Suprapubic skin (tissue), 4 donors: ENCODE results near the gene GPX5.

Source experiments
- EP300 ChIP-seq: sonication (generic); formaldehyde crosslinking; IDR thresholded peaks from one replicate; pipeline ENCODE4 v1.6.1; 2017; ENCODE audit warnings: antibody characterized with exemption
- POLR2A ChIP-seq, 2 donors: fragments of 450-650 bp; IDR thresholded peaks; one replicate each; pipeline ENCODE4 v1.6.1; 2017; ENCODE audit warnings: antibody characterized with exemption in 2 of 2, mild to moderate bottlenecking in 2 of 2, moderate library complexity in 2 of 2
- POLR2AphosphoS5 ChIP-seq, 3 donors: sonication (generic); formaldehyde crosslinking; IDR thresholded peaks; one replicate each; pipeline ENCODE4 v1.6.1; 2017; ENCODE audit warnings: antibody characterized with exemption in 3 of 3
- TF ChIP-seq, protein P1 (sequence below), 2 donors: fragments of 200-600 bp in 1 of 2; fragments of 450-650 bp in 1 of 2; sonication (generic) in 1 of 2; IDR thresholded peaks; one replicate each; pipeline ENCODE4 v1.5.1; 2016 to 2019; ENCODE audit warnings: antibody characterized with exemption in 2 of 2, mild to moderate bottlenecking in 1 of 2, moderate library complexity in 1 of 2

DNA sequence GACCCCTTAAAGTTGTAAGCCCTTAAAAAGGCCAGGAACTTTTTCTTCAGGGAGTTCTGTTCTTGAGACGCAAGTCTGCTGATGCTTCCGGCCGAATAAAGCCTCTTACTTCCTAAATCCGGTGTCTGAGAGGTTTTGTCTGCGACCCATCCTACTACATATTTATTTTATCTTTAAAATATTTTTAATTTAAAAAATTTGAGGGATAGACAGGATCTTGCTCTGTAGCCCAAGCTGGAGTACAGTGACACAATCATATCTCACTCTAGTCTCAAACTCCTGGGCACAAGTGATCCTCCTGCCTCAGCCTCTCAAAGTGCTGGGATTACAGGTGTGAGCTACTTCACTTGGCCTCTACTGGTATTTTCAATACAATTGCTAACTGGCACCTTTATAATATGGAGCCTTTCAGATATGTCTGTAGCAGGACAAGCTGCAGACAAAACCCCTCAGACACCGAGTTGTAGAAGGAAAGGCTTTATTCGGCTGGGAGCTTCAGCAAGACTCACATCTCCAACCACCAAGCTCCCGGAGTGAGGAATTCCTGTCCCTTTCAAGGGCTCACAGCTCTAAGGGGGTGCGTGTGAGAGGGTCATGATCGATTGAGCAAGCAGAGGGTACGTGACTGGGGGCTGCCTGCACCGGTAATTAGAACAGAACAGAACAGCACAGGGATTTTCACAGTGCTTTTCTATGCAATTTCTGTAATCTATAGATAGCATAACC lies 41.0 kb downstream of the GPX5 start:
- TF ChIP-seq, protein P1, sequence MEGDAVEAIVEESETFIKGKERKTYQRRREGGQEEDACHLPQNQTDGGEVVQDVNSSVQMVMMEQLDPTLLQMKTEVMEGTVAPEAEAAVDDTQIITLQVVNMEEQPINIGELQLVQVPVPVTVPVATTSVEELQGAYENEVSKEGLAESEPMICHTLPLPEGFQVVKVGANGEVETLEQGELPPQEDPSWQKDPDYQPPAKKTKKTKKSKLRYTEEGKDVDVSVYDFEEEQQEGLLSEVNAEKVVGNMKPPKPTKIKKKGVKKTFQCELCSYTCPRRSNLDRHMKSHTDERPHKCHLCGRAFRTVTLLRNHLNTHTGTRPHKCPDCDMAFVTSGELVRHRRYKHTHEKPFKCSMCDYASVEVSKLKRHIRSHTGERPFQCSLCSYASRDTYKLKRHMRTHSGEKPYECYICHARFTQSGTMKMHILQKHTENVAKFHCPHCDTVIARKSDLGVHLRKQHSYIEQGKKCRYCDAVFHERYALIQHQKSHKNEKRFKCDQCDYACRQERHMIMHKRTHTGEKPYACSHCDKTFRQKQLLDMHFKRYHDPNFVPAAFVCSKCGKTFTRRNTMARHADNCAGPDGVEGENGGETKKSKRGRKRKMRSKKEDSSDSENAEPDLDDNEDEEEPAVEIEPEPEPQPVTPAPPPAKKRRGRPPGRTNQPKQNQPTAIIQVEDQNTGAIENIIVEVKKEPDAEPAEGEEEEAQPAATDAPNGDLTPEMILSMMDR (IDR thresholded peaks at IDR 0.05): no peak
- TF ChIP-seq POLR2A (IDR thresholded peaks at IDR 0.05) (no peak), POLR2AphosphoS5 (IDR thresholded peaks at IDR 0.05) (no peak), EP300 (no peak)
